ENCODE results near the gene NLRP6.
"Not testable (repeated sequence)": the region's sequence is repeated elsewhere in the genome, so short reads cannot be mapped to it uniquely, and the experiment has no call there.

NLRP6 gene

DNA sequence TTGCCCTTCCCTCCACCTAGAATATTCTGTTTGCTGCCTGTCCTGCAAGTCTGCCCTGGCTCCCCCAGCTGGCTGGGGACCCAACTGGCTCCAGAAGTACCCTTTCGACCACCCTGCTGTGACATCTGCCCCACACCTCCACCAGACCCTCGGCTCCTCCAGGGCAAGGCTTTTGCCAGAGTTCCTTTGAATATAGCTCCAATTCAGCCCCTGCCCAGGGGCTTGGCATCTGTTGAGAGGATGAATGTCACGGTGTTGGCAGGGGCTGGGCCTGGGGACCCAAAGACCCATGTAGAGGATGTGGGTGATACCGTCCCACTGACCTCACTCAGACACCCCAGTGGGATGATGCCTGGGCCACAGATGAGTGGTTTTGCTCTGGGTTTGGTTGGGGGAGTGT lies 4.0 kb downstream of the NLRP6 start:
- DNase-seq = no peak

DNA sequence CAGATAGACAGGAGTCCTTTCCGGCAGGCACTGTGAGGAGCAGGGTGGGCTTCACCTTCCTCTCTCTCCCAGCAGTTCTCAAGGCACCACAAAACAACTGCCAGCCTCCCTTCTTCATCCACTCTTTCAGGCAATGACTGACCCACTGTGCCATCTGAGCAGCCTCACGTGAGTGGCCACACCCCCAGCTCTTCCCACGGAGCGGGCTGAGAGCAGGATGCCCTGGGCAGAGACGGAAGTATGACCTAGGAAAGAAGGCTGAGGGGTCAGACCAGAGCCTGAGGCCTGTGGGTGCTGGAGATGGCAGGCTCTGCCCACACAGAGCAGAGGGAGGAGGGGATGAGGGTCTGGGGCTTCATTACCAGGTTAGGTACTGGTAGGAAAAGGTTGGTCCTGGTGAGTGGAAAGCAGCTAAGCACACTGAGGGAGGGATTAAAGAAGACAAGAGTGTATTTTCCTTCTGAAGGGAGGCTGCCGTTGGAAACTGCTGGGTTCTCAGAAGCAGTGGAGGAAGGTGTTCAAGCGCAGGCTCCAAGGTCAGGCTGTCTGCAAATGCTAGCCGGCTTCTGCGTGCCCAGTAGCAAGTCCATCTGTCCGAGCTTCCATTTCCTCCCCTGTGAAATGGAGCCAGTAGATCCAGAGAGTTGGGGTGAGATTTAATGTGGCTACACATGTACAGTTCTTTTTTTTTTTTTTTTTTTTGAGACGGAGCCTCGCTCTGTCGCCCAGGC lies 4.6 kb downstream of the NLRP6 start:
- DNase-seq = peak in 3 of 4 experiments; percentile 2 to 38 (median 35)

DNA sequence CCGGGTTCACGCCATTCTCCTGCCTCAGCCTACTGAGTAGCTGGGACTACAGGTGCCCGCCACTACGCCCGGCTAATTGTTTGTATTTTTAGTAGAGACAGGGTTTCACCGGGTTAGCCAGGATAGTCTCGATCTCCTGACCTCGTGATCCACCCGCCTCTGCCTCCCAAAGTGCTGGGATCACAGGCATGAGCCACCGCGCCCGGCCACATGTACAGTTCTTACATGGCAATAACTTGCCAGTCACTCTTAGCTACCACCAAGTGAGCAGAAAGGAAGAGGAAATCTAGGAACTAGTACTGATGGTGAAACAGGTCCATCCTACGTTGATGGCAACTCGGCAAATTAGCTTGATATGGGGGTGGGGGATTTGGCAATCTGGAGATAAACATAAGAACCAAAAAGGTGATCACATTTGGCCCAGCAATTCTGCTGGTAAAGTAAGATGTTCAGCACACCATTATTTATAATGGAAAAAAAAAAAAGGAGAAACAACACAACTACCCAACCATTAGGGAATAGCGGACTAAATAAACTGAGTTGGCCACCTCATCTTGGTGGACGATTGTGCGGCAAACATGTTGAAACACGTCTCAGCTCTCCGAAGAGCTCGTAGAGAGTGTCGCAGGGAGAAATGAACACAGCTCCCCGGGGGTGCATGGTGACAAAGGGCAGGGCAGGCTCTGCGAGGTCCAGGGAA lies 5.3 kb downstream of the NLRP6 start:
- DNase-seq = peak in 1 of 4 experiments; percentile 2

DNA sequence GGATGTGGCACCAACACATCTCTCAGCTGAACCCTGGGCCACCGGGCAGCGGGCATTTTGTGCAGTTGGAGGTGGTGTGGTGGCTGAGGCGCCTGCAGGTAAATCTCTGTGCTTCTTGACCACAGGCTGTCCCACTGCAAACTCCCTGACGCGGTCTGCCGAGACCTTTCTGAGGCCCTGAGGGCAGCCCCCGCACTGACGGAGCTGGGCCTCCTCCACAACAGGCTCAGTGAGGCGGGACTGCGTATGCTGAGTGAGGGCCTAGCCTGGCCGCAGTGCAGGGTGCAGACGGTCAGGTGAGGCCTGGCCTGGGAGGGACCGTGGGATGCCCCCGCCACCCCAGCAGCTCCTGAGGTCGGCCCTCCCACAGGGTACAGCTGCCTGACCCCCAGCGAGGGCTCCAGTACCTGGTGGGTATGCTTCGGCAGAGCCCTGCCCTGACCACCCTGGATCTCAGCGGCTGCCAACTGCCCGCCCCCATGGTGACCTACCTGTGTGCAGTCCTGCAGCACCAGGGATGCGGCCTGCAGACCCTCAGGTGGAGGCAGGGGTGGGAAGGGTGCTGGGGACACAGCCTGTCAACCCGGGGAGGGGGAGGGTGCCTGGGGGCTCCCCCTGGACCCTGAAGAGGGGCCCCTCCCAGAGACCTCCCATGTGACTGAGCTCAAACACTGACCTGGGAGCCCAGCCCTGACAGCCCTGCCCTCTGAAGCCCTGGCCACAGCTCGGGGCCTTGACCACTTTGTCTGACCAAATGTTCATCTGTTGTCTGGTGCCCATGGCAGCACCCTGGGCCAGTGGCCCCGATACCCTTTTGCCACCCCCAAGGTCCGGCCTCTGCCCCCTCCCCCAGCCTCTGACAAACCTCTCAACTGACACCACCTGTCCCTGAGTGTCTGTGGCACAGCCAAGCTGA lies 6.2 kb downstream of the NLRP6 start:
- DNase-seq = peak in 1 of 4 experiments; percentile 1

DNA sequence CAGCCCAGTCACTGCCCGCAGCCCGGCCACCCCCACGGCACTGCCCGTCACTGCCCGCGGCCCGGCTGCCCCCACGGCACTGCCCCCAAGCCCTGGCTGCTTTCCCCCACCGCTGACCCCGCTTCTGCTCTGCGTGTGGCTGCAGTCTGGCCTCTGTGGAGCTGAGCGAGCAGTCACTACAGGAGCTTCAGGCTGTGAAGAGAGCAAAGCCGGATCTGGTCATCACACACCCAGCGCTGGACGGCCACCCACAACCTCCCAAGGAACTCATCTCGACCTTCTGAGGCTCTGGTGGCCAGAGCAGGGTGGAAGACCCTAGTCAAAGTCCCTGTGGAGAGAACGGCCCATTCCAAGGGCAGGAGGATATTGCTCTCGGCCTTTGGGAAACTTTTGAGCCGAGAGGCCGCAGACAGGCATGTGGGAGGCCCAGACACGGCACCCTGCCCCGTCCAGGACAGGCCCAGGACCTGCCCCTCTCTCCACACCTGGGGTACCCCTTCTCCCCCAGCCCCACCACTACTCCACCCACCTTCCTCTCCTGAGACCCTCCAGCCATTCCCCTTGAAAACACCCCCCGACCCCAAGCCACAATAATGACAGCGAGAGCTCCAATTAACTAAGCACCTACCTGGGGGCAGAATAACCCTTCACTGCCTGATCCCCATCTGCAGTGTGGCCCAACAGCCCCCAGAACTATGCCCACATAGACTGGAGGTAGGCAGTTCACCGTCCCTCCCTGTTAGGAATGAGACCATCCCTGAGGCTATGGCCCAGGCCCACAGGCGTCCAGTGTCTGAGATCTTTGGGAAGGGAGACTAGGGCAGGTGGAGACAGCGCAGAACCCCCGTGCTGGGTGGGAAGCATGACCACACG lies 7.0 kb downstream of the NLRP6 start:
- DNase-seq = peak in 1 of 4 experiments; percentile 1

- DNase-seq = peak in 1 of 4 experiments; percentile 1
These were observed 7.7 kb downstream of the NLRP6 start for GRCh38 chr11:285894-286220.

- not testable (repeated sequence) for DNase-seq
These were observed 9.0 kb downstream of the NLRP6 start for GRCh38 chr11:286977-287820.

GRCh38 chr11:287821-288477 lies 9.7 kb downstream of the NLRP6 start:
- no peak for DNase-seq

GRCh38 chr11:288478-289397 lies 10.5 kb downstream of the NLRP6 start, which contains the start of gene PGGHG:
TSS of gene PGGHG (plus strand) at chr11:289126. CDS start at chr11:289817, 691 bp downstream.
- DNase-seq = peak; percentile 52 to 85 (median 71)

- no peak for DNase-seq
These were observed 11.1 kb downstream of the NLRP6 start for GRCh38 chr11:289398-289711.

DNA sequence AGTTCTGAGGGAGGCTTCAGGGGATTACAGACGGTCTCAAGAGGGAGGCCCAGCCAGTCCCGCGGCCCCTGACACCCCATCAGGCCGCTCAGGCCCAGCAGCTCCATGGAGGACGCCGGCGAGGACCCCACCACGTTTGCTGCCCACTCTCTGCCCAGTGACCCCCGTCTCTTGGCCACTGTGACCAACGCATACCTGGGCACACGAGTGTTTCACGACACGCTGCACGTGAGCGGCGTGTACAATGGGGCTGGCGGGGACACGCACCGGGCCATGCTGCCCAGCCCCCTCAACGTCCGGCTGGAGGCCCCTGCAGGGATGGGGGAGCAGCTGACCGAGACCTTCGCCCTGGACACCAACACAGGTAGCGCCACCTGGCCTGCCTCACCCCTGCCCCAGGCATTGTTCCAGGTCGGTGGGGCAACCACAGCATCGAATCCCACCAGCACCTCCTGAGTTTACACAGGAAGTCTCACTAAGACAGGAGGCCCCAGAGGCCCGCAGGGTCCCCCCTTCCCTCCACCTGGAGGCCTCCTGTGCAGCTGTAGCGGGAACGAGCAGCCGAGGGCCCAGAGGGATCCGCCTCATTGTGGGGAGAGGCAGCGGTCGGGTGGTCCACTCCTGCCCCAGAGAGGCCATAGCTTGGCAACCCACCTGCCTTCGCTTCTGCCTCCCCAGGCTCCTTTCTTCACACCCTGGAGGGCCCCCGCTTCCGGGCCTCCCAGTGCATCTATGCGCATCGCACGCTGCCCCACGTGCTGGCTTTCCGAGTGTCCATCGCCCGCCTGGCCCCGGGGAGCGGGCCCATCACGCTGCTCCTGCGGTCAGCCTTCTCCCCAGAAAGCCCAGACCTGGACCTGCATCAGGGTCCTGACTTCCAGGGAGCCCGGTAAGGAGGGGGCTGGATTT lies 11.8 kb downstream of the NLRP6 start:
- no peak for DNase-seq

- DNase-seq = no peak
These were observed 12.5 kb downstream of the NLRP6 start for GRCh38 chr11:290621-291231.

- DNase-seq = no peak
These were observed 13.3 kb downstream of the NLRP6 start for GRCh38 chr11:291281-292210.

DNA sequence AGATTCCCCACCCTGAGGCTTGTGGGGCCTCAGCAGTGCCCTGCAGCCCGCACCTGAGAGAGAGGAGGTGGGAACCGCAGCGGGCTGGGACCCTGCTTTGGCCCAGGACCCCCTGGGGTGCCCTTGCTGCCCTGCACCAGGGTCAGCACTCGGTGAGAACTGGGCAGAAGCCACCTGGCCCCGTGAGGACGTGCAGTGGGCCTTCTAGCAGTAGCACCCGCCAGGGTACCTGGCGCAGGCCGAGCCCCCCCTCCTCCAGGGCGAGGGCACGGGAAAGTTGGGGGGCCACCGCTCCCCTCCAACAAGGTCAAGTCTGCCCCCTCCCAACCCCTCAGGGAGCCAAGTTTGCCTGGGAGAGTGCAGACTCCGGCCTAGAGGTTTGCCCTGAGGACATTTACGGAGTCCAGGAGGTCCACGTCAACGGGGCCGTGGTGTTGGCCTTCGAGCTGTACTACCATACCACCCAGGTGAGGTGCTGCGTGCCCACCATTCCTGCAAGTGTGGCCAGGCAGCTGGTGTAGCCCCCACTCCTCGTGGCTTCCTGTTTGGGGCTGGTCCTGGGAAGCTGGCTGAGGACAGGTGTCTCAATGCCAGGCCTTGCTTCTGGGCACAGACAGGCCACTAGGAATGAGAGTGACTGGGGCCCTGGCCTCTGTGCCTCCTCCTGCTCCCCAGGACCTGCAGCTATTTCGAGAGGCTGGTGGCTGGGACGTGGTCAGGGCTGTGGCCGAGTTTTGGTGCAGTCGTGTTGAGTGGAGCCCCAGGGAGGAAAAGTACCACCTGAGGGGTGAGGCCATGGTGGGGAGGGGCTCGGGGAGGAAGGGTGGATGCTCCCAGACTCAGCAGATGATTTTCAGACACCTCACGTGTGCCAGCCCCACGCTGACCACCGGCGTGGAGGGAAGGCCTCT lies 14.3 kb downstream of the NLRP6 start:
- no peak for DNase-seq

- DNase-seq = no peak
These were observed 15.2 kb downstream of the NLRP6 start for GRCh38 chr11:293271-293851.
